HL-60/S4 (cell line): ENCODE data around the gene LRP2.
"Not testable (repeated sequence)": the region's sequence is repeated elsewhere in the genome, so short reads cannot be mapped to it uniquely, and the experiment has no call there.

Source experiments
- in situ Hi-C: fragments of 300-500 bp; cut with MboI; formaldehyde crosslinking; loops from 2 replicates; pipeline ENCODE4 v1.14.3; 2022; ENCODE audit warnings: low sequenced_read_pairs

Gene LRP2

GRCh38 chr2:169348321-169349024 lies 13.9 kb downstream of the LRP2 start:
- in situ Hi-C loops, result no loop called here

DNA sequence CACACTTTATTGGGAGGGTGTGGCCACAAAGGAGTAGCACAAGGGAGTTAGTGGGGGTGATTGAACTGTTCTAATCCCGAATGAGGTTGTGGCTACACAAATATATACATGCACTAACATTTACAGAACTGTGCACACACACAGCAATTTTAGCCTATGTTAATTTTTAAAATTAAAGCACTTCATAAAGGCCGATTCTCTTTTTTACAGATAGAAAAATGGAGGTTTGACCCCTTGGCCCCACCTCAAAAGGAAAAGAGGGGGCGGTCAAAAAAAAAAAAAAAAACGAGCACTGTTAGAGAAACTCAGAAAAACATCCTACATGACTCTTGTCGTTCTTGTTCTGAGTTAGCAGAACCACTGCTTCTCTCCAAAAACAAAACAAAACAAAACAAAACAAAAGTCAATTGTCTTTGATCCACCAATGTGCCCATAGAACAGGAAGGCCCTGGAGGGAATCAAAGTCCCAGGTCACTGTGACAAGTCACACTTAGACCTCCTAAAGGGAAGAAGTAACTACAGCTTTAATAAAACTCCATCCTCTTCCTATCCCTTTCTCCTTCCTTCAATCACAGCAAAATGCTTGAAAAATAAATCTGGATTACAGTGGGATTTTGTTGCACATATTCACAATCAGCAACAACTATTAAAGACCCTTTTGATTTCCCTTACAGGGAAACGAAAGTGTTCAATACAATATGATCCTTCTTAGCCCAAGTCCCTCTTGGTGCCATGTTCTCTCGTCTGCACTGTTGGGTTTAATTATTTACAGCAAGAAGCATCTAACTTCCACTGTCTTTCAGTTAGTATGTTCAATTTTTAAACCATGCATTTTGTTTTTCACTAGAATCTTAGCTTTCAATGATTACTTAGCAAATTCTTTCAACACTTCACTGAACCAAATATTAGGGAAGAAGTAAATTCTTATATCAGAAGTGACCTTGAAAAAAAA lies 16.6 kb downstream of the LRP2 start:
- in situ Hi-C loops, result no loop called here

- in situ Hi-C loops, result no loop called here
Measured at GRCh38 chr2:169344736-169345485, 17.4 kb downstream of the LRP2 start.

- in situ Hi-C loops, result no loop called here
Measured at GRCh38 chr2:169343202-169343601, 19.1 kb downstream of the LRP2 start.

DNA sequence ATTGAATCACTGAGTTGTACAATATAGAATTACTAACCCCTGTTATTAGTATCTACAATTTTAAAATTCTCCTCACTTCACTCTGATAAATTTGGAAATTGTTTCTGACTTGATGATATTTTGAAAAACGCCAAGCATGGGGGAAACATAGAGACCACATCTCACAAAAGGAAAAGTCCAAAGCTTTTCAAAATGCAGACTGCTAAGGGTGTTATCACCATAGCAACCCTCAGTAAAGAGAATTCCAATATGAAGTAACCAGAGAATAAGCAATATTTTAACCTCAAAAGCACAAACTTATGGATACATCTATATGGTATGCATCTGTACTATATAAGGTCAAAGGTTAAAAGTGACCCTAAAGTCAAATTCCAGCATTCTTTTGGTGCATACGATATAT lies 22.7 kb downstream of the LRP2 start:
- in situ Hi-C loops, result no loop called here

DNA sequence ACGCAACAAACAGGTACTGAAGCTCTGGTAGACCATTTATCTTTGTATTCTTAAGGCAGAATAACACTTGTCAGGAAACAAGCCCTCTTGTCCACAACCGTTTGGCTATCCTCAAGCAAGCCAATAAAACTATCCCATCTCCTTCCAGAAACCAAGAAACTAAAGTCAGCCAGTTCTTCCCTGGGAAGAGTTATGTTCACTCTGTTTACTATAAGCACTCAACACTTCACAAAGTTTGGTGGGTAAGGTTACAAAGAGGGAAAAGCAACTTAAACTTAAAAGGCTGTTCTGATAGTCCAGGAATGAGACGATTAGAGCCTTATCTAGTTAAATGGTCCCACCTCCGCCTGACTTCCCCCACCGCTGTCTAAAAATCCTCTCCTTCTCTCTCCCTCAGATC lies 25.6 kb downstream of the LRP2 start:
- in situ Hi-C loops, result no loop called here

DNA sequence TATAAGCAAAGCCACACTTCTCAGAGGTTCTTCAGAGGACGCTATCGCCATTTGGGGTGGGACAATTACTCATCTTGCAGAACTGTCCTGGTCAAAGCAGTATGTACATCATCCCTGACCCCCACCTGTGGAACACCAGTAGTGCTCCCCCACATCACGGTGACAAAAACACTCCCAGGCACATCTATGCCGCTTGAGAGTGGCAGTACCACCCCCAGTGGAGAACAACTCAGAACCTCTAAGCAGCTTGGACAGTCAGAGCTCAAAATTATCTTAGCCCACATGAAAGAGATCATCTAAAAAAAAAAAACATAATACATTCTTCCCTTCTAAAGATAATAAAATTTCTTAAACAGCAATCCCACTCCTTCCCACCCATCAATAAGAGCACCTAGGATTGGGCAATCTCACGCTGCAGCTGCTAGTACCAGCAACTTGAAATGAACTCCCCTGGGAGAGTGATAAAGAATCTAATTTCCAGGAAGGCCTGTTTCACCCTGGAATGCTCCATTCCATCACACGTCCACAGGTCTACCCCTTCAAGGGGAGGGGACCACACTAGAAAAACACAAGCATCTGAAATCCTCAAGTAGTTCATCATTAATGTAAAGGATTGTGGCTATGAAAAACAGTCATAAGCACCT lies 31.7 kb downstream of the LRP2 start:
- in situ Hi-C loops, result no loop called here

- in situ Hi-C loops, result no loop called here
Measured at GRCh38 chr2:169329688-169330554, 32.4 kb downstream of the LRP2 start.

GRCh38 chr2:169328785-169329184 lies 33.5 kb downstream of the LRP2 start:
- in situ Hi-C loops, result no loop called here

DNA sequence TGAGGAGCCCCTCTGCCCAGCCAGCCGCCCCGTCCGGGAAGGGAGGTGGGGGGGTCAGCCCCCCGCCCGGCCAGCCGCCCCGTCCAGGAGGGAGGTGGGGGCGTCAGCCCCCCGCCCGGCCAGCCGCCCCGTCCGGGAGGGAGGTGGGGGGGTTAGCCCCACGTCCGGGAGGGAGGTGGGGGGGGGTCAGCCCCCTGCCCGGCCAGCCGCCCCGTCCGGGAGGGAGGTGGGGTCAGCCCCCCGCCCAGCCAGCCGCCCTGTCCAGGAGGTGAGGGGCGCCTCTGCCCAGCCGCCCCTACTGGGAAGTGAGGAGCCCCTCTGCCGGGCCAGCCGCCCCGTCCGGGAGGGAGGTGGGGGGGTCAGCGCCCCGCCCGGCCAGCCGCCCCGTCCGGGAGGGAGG lies 34.5 kb downstream of the LRP2 start:
- in situ Hi-C loops, result not testable (repeated sequence)

GRCh38 chr2:169325886-169326285 lies 36.4 kb downstream of the LRP2 start:
- in situ Hi-C loops, result not testable (repeated sequence)

DNA sequence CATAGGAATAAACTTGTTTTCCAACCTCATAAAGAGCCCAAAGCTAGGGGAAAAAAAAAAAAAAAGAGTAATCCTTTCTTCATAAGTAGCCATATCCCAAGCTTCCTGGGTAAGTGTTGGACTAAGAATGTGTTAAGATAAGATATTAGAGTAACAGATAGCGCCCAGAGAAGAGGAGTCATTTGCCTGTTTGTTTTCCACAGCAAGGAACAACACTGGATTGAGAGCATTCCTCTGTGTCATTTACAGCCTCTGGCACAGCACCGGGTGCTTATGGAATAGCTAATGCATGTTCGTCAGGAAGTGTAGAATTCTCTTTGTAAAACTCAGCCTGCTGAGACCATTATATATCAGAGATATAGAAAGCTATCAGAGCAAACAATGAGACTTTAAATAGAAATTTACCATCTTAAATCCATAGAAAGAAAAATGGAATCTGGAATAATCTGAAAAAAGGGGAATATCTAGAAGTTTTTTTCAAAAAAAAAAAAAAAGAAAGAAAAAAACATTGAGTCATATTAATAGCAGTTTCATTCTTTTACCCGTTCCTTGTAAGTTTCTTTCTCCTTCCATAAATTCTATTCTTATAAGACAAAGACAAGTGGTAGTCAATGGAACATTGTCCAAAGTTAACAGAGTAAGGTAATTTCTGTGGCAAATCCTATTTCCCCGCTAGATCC lies 37.6 kb downstream of the LRP2 start:
- in situ Hi-C loops, result no loop called here

DNA sequence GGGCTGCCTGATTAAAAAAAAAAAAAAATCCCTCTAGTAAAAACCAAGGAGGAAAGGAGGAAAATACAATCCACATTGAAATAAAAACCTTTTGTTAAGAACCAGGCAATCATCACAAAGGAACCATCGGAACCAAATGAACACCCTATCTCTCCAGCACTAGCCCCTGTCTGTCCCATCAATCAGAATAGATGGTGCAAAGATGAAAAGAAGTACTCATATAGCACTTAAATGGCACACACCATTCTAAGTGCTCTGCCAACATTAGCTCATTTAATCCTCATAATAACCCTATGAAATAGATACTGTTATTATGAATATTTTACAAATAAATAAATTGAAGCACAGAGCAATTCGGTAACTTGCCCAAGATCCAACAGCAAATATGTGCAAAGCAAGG lies 38.5 kb downstream of the LRP2 start:
- in situ Hi-C loops, result no loop called here

- in situ Hi-C loops, result no loop called here
Measured at GRCh38 chr2:169320561-169320960, 41.8 kb downstream of the LRP2 start.

GRCh38 chr2:169315357-169315756 lies 47.0 kb downstream of the LRP2 start:
- in situ Hi-C loops, result no loop called here

DNA sequence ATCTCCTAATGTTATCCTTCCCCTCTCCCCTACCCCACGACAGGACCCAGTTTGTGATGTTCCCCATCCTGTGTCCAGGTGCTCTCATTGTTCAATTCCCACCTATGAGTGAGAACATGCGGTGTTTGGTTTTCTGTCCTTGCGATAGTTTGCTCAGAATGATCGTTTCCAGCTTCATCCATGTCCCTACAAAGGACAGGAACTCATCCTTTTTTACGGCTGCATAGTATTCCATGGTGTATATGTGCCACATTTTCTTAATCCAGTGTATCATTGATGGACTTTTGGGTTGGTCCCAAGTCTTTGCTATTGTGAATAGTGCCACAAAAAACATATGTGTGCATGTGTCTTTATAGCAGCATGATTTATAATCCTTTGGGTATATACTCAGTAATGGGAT lies 54.0 kb downstream of the LRP2 start:
- in situ Hi-C loops, result not testable (repeated sequence)

GRCh38 chr2:169304689-169305088 lies 57.6 kb downstream of the LRP2 start:
- in situ Hi-C loops, result not testable (repeated sequence)

GRCh38 chr2:169303579-169304305 lies 58.6 kb downstream of the LRP2 start:
- in situ Hi-C loops, result no loop called here

- in situ Hi-C loops, result no loop called here
Measured at GRCh38 chr2:169302364-169302763, 60.0 kb downstream of the LRP2 start.
